GM12873 (cell line): ENCODE measurements around the gene ESYT3.
A peak's percentile ranks its signal among the peaks of the same experiment; 100 is the strongest.

Source experiments
- TF ChIP-seq, protein P1 (sequence below): IDR thresholded peaks from 2 replicates; pipeline ENCODE4 v1.5.1; 2012; ENCODE audit warnings: low read depth, mild to moderate bottlenecking, moderate library complexity, low read length, control low read depth; ENCODE audit not compliant: insufficient read depth; ENCODE audit errors: missing control alignments

ESYT3 gene

DNA sequence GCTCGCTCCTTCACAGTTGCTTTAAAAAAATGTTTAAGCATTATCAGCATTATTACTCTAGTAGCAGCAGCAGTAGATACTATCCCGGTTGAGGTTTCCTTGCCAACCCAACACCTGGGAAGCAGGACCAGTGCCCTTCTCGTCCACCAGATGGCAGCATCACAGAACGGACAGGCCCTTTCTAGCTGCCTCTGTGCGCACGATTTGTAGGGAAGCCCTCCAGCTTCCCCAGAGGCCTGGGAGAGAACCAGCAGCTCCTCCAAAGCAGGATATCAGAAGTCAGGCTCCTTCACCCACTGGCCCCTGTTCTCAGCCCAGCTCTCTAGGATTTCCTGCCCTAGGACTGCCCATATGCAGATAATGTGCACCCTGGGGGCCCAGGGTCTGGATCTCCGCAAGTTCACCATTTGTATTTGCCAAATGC, 16.8 kb upstream of the ESYT3 start:
- TF ChIP-seq, protein P1, sequence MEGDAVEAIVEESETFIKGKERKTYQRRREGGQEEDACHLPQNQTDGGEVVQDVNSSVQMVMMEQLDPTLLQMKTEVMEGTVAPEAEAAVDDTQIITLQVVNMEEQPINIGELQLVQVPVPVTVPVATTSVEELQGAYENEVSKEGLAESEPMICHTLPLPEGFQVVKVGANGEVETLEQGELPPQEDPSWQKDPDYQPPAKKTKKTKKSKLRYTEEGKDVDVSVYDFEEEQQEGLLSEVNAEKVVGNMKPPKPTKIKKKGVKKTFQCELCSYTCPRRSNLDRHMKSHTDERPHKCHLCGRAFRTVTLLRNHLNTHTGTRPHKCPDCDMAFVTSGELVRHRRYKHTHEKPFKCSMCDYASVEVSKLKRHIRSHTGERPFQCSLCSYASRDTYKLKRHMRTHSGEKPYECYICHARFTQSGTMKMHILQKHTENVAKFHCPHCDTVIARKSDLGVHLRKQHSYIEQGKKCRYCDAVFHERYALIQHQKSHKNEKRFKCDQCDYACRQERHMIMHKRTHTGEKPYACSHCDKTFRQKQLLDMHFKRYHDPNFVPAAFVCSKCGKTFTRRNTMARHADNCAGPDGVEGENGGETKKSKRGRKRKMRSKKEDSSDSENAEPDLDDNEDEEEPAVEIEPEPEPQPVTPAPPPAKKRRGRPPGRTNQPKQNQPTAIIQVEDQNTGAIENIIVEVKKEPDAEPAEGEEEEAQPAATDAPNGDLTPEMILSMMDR: peak; percentile 94

DNA sequence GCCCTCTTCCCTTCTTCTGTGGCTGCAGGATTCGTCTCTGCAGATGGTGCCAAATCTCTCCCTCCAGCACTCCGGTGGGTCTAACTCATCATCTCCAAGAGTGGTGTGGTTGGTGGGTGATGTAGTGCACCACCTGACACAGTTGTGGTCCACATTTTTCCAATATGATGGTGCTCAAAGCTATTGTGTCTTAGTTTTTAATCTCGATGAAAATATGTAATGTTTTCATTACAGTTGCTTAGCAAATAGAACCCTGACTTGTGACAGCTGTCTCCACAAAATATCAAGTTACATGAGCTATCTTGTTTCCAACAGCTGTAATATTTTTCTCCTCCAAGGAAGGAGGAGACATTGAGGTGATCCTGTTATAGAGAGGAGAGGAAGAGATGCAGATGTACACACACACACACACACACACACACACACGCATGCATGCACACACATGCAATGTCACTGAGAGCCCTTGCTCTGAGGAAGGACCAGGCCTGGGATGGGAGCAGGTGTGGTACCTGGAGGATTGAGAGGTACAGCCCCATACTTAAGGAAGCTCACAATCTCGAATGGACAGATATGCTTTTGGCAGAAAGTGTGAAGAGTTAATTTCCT, 15.7 kb upstream of the ESYT3 start:
- TF ChIP-seq, protein P1: no peak

DNA sequence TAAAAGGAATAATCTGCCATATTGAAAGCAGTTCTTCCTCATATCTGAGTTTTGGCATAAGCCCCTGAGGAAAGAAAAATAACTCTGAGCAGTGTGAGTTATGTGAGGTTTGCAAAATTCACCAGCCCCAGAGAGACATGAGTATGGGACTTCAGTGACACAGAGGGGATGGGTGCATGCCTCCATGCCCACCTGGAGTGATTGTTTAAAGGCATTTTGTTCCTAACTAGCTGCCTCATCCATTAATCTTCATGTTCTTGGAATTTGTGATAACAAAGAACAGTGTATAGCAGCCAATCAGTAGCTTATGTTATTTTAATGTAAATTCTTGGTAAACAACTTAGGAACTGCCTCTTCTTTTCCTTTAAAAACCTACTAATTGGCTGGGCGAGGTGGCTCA, 11.1 kb upstream of the ESYT3 start:
- TF ChIP-seq, protein P1: no peak

DNA sequence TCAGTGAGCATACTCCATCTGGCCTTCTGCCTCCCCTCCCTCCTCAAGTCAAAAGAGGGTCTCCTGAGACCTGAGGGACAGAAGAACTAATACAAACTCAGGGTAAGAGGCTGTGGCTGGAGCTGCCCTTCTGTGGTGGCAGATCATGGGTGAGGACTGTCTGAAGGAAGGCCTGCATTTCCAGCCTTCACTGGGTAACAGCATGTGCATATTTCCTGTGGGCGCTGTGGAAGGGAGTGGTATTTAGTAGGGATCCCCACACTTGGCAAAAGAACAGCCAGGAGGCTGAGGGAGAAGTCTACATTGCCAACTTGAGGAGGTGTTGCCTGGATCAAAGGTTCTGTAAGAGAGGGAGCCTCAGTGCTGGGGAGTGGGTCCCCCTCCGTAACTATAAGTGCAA, 10.1 kb upstream of the ESYT3 start:
- TF ChIP-seq, protein P1: no peak

DNA sequence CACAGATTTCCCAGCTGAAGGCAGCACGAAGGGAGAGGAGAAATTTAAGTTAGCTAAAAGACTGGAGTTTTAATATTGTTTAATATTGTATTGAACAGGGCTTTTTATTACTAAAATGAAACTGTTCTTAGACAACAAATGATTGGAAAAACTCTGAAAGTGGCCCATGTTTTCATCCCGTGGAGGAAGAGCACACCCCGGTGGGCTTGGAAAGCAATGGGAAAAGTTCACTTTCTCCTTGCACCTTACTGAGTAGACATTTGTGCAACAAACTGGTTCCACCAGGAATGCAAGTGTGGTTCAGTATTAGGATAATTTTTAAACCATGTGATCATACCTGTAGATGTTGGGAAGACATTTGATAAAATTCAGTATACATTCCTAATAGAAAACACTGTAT, 8.2 kb upstream of the ESYT3 start:
- TF ChIP-seq, protein P1: peak; percentile 29

DNA sequence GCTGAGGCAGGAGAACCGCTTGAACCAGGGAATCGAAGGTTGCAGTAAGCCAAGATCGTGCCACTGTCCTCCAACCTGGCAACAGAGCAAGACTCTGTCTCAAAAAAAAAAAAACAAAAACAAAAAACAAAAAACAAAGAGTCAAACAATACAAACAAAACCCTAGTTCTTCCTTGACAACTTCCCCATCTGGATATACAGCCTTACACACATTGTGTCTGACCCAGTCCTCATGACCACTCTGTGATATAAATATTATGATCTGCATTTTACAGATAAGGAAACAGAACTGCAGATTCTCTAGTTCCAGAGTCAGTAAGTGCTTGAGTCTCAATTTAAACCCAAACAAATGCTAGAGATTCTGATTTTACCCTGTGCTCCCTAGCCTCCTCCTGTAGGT, 4.8 kb upstream of the ESYT3 start:
- TF ChIP-seq, protein P1: no peak

DNA sequence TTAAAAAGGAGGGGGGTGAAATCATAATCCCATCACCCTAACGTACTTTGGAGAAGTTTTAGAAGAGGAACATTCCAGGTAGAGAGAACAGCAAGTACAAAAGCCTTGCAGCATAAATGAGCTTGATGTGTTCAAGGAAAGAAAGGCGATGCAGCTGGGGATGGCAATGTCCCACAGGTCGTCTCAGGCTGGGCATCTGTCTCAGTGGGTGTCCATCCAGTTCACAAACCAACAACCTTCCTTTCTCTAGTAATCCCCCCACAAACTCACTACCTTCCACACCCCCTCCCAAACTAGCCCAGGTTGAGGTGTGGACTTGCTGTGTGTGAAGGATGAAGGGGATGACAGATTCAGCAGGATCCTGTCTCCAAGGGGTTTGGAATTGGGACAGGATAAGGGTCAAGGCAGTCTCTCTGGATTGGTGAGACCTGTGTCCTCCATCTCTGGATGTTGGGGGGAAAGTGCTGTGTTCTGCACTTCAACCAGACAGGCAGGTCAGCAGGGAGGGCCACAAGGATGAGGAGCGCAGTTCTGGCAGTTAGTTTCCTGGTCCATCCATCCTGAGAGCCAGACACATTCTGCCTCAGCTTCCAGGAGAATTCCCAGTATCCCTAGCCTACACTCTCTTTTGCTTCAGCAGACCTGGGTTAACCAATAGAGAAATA, 1.7 kb upstream of the ESYT3 start:
- TF ChIP-seq, protein P1: no peak
